HepG2 (cell line): ENCODE data around the gene HAGH. TPM values are rescaled to one million over a fixed set of nuclear protein-coding genes. Genes with fewer than 3 reads are reported as not detected.

ENCODE experiments used
- BCLAF1 ChIP-seq: fragments of 450-650 bp; IDR thresholded peaks from 2 replicates; pipeline ENCODE4 v1.6.1; 2017; ENCODE audit warnings: mild to moderate bottlenecking
- BORCS8-MEF2B ChIP-seq: sonication (generic); formaldehyde crosslinking; IDR thresholded peaks from 2 replicates; pipeline ENCODE4 v1.8.0; 2022; ENCODE audit warnings: mild to moderate bottlenecking, missing genetic modification reagents
- DMTF1 ChIP-seq: sonication (generic); formaldehyde crosslinking; IDR thresholded peaks from 2 replicates; pipeline ENCODE4 v1.4.0; 2020; ENCODE audit warnings: mild to moderate bottlenecking, missing genetic modification reagents
- FLYWCH1 ChIP-seq: sonication (generic); formaldehyde crosslinking; IDR thresholded peaks from 2 replicates; pipeline ENCODE4 v1.8.1; 2023; ENCODE audit warnings: mild to moderate bottlenecking, missing genetic modification reagents
- HNRNPL ChIP-seq: fragments of 200-400 bp; formaldehyde crosslinking; IDR thresholded peaks from 2 replicates; pipeline ENCODE4 v1.6.1; 2017; ENCODE audit warnings: mild to moderate bottlenecking, low read depth, low read length
- HOXA9 ChIP-seq: sonication (generic); formaldehyde crosslinking; IDR thresholded peaks from 2 replicates; pipeline ENCODE4 v1.8.1; 2022; ENCODE audit warnings: missing genetic modification reagents, mild to moderate bottlenecking, moderate library complexity, borderline replicate concordance
- IKZF1 ChIP-seq: fragments of 450-650 bp; IDR thresholded peaks from 2 replicates; pipeline ENCODE4 v1.7.1; 2016
- ISL2 ChIP-seq: sonication (generic); formaldehyde crosslinking; IDR thresholded peaks from 2 replicates; pipeline ENCODE4 v1.5.0; 2020; ENCODE audit warnings: missing genetic modification reagents
- KAT8 ChIP-seq: IDR thresholded peaks from 2 replicates; pipeline ENCODE4 v1.6.1; 2016; ENCODE audit warnings: missing genetic modification reagents, missing compliant biosample characterization
- MXD4 ChIP-seq: IDR thresholded peaks from 2 replicates; pipeline ENCODE4 v1.6.1; 2016; ENCODE audit warnings: mild to moderate bottlenecking, missing biosample characterization, missing genetic modification reagents
- MYC ChIP-seq: sonication (generic); formaldehyde crosslinking; IDR thresholded peaks from 2 replicates; pipeline ENCODE4 v1.9.0; 2021; ENCODE audit warnings: missing genetic modification reagents, borderline replicate concordance
- NFE2L1 ChIP-seq: sonication (generic); formaldehyde crosslinking; IDR thresholded peaks from 2 replicates; pipeline ENCODE4 v1.4.0; 2020; ENCODE audit warnings: missing genetic modification reagents, mild to moderate bottlenecking, borderline replicate concordance
- PAX8 ChIP-seq: sonication (generic); formaldehyde crosslinking; IDR thresholded peaks from 2 replicates; pipeline ENCODE4 v1.8.0; 2022; ENCODE audit warnings: mild to moderate bottlenecking, missing genetic modification reagents, borderline replicate concordance
- PTBP1 ChIP-seq: fragments of 200-400 bp; formaldehyde crosslinking; IDR thresholded peaks from 2 replicates; pipeline ENCODE4 v1.6.1; 2018; ENCODE audit warnings: low read length, low read depth; ENCODE audit not compliant: poor library complexity, severe bottlenecking
- RFXANK ChIP-seq: IDR thresholded peaks from 2 replicates; pipeline ENCODE4 v1.6.1; 2016
- SP140L ChIP-seq: sonication (generic); formaldehyde crosslinking; IDR thresholded peaks from 2 replicates; pipeline ENCODE4 v1.4.0; 2020; ENCODE audit warnings: missing genetic modification reagents, borderline replicate concordance
- TCF7L2 ChIP-seq: IDR thresholded peaks from 2 replicates; pipeline ENCODE4 v1.6.1; 2011; ENCODE audit warnings: mild to moderate bottlenecking, low read depth, low read length, moderate library complexity
- TEAD3 ChIP-seq: optimal IDR thresholded peaks from 2 replicates; pipeline ENCODE3; 2016; ENCODE audit warnings: borderline replicate concordance
- TRIM24 ChIP-seq: sonication (generic); formaldehyde crosslinking; IDR thresholded peaks from 2 replicates; pipeline ENCODE4 v1.8.0; 2022; ENCODE audit warnings: mild to moderate bottlenecking, missing genetic modification reagents
- ZBTB3 ChIP-seq: sonication (generic); formaldehyde crosslinking; IDR thresholded peaks from 2 replicates; pipeline ENCODE4 v1.4.0; 2020; ENCODE audit warnings: low read depth, mild to moderate bottlenecking, moderate library complexity, missing genetic modification reagents, borderline replicate concordance
- ZNF430 ChIP-seq: sonication (generic); formaldehyde crosslinking; IDR thresholded peaks from 2 replicates; pipeline ENCODE4 v1.9.0; 2021; ENCODE audit warnings: mild to moderate bottlenecking, missing genetic modification reagents
- ZNF557 ChIP-seq: sonication (generic); formaldehyde crosslinking; IDR thresholded peaks from 2 replicates; pipeline ENCODE4 v1.4.0; 2020; ENCODE audit warnings: missing genetic modification reagents
- ZNF639 ChIP-seq: conservative IDR thresholded peaks from 2 replicates; pipeline ENCODE4 v1.6.1; 2018; ENCODE audit warnings: missing genetic modification reagents
- ZNF703 ChIP-seq: sonication (generic); formaldehyde crosslinking; IDR thresholded peaks from 2 replicates; pipeline ENCODE4 v1.5.1; 2020; ENCODE audit warnings: missing genetic modification reagents, mild to moderate bottlenecking, moderate library complexity, borderline replicate concordance
- ZNF790 ChIP-seq: sonication (generic); formaldehyde crosslinking; IDR thresholded peaks from 2 replicates; pipeline ENCODE4 v1.8.0; 2022; ENCODE audit warnings: missing genetic modification reagents, mild to moderate bottlenecking, borderline replicate concordance
- ZSCAN25 ChIP-seq: sonication (generic); formaldehyde crosslinking; IDR thresholded peaks from 2 replicates; pipeline ENCODE4 v1.8.0; 2022; ENCODE audit warnings: mild to moderate bottlenecking, missing genetic modification reagents
- polyA plus RNA-seq, 8 experiments: library from polyadenylated mRNA; depleted of rRNA in 3 of 8; stranded (reverse) in 7 of 8; unstranded in 1 of 8; fragments of >200 nt; fragmentation: Illumina TruSeq in 4 of 8; extraction: Trizol in 4 of 8; gene quantifications; 2 replicates each; pipeline versions ENCODE4 v1.2.1 to v1.2.3, GENCODE V29; 2011 to 2016; ENCODE audit warnings: low read depth in 4 of 8, missing spikeins in 1 of 8, mixed read lengths in 1 of 8; ENCODE audit not compliant: insufficient read depth in 1 of 8
- total RNA-seq, 5 experiments: library from RNA; depleted of rRNA; stranded (reverse); fragments of >200 nt; fragmentation: Illumina TruSeq; extraction: Trizol; gene quantifications; 2 replicates each; pipeline ENCODE4 v1.2.3, GENCODE V29; 2016; ENCODE audit warnings: low read depth in 1 of 5

HAGH gene
- total and polyA plus RNA-seq, 2 of the 13 experiments (the other 11 are each of a cell fraction or from before 2014, with no cell fraction given), result 70.4 to 95.4 TPM

GRCh38 chr16:1782408-1783264, 44.0 kb downstream of the HAGH start, which contains the start of the genes NUBP2 and SPSB3 (continued):
- TF ChIP-seq DMTF1 (CRISPR knock-in tag) (no peak), RFXANK (no peak), IKZF1 (no peak), FLYWCH1 (CRISPR knock-in tag) (no peak), KAT8 (CRISPR knock-in tag) (peak; percentile 95), TRIM24 (CRISPR knock-in tag) (no peak), BCLAF1 (no peak), SP140L (CRISPR knock-in tag) (no peak), NFE2L1 (CRISPR knock-in tag) (no peak), ZNF790 (CRISPR knock-in tag) (no peak), ZNF557 (CRISPR knock-in tag) (no peak), ZNF639 (CRISPR knock-in tag) (peak; percentile 93), PAX8 (CRISPR knock-in tag) (no peak), MYC (CRISPR knock-in tag) (peak; percentile 55; the same call in 1 of the 2 replicates), HNRNPL (no peak), HOXA9 (CRISPR knock-in tag) (no peak), TEAD3 (CRISPR knock-in tag) (peak; percentile 14), MXD4 (CRISPR knock-in tag) (peak; percentile 53; the same call in 1 of the 2 replicates), ZNF430 (CRISPR knock-in tag) (0 out of 2 replicates have a peak, but pooled peaks have one; percentile 13), ZBTB3 (CRISPR knock-in tag) (no peak), BORCS8-MEF2B (CRISPR knock-in tag) (no peak), PTBP1 (no peak), ISL2 (CRISPR knock-in tag) (no peak), ZNF703 (CRISPR knock-in tag) (no peak), ZSCAN25 (CRISPR knock-in tag) (no peak), TCF7L2 (no peak)
